ENCODE data around the gene NFE2L2.
"Not testable (repeated sequence)": the region's sequence is repeated elsewhere in the genome, so short reads cannot be mapped to it uniquely, and the experiment has no call there.

DNA sequence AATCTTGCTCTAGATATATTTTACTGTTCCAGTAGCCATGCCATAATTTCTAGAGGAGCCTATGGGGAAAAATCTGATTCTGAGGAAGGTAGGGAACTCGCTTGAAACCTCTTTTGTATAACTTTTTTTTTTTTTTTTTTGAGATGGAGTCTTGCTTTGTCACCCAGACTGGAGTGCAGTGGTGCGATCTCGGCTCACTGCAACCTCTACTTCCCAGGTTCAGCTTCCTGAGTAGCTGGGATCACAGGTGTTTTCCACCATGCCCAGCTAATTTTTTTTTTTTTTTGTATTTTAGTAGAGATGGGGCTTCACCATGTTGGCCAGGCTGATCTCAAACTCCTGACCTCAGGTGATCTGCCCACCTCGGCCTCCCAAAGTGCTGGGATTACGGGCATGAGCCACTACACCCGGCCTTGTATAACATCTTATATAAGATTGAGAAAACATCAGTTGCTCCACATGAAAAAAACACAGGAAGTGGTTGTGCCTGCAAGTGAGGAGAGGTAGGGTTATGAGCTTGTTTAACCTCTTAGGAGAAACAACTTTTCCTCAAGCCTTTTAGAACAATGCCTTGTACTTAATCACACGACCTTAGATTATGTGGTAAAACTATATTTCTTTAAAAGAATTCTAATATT lies 45.3 kb upstream of the NFE2L2 start:
- TF ChIP-seq, protein P1, sequence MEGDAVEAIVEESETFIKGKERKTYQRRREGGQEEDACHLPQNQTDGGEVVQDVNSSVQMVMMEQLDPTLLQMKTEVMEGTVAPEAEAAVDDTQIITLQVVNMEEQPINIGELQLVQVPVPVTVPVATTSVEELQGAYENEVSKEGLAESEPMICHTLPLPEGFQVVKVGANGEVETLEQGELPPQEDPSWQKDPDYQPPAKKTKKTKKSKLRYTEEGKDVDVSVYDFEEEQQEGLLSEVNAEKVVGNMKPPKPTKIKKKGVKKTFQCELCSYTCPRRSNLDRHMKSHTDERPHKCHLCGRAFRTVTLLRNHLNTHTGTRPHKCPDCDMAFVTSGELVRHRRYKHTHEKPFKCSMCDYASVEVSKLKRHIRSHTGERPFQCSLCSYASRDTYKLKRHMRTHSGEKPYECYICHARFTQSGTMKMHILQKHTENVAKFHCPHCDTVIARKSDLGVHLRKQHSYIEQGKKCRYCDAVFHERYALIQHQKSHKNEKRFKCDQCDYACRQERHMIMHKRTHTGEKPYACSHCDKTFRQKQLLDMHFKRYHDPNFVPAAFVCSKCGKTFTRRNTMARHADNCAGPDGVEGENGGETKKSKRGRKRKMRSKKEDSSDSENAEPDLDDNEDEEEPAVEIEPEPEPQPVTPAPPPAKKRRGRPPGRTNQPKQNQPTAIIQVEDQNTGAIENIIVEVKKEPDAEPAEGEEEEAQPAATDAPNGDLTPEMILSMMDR (IDR thresholded peaks at IDR 0.05; ENCODE audit: low read length): not testable (repeated sequence)
- not testable (repeated sequence) for TF ChIP-seq EZH2phosphoT487 (IDR thresholded peaks at IDR 0.05; ENCODE audit: low read length)

Data from MM.1S (cell line).